Kidney glomerular epithelial cell (primary cell): ENCODE results near the gene CCDC40.

Experiments used
- DNase-seq: peaks from one replicate; lab custom pipeline; 2025; lab: John Stamatoyannopoulos, UW

The CCDC40 gene

DNA sequence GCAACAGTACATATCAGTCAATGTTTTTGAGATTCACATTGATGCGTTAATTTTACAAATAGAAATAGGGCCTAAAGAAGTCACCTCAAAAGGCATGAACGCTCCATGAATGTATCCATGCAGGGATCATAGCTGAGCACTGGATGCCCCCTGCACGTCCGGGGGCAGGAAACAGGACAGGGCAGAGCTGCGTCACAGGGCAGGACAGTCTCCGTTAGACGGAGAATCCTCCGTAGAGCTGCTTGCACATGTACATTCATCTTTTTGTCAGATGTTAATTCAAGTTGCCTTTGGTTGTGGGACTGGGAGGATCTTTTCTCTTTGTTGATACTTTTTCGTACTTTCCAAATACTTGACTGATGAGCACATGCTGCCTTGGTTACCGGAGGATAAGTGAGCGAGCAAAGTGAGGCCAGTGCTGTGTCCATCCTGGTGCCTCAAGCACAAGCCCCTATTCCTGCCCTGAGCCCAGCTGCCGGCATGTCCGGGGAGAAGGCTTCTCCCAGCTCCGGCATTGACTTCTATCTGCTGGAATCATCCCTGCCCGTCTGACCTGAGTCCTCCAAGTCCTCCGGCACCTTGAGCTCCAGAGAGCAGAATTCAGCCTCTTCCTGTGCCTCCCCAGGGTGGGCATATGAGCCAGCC lies 80.0 kb downstream of the CCDC40 start:
- DNase-seq: no peak

DNA sequence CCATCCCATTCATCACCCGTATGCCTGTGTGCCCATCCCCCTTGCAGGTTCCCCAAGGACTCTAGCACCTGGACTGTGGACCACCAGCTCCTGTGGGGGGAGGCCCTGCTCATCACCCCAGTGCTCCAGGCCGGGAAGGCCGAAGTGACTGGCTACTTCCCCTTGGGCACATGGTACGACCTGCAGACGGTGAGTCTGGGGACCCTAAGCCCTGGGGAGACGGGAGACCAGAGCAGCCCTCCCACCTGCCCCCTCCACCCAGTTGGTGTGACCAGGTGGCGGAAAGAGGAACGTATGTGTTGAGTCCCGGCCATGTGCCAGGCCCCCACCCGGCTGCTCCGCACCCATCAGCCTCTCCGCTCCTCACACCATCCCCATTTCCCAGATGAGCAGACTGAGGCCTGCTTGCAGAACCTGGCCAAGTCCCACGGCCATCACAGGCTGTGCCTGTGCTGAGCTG lies 80.5 kb downstream of the CCDC40 start:
- no peak for DNase-seq

DNA sequence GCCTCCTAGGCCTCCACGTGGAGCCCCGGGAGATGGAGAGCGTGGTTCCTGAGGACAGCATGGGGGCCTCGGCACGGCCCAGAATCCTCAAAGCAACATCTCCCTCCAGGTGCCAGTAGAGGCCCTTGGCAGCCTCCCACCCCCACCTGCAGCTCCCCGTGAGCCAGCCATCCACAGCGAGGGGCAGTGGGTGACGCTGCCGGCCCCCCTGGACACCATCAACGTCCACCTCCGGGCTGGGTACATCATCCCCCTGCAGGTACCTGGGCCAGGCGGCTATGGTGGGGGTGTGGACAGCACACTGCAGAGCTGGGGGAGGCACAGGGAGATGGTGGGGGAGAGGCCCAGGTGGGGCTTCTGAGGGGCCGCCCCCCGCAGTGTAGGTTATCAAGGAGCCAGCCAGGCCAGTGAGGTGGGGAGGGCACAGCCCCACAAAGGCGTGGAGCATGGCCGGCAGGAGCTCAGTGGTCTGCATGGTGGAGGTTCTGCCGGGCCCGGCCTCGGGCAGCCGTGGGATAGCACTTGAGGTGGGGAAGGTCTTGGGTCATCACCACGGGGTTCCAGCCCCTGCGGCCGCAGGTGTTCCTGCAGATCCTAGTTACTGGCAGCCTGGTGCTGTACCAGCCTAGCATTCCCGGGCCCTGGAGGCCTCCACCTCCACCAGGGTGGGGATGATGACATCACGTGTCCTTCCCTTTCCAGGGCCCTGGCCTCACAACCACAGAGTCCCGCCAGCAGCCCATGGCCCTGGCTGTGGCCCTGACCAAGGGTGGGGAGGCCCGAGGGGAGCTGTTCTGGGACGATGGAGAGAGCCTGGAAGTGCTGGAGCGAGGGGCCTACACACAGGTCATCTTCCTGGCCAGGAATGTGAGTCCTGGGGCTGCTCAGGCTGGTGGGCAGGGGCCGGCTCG lies 81.3 kb downstream of the CCDC40 start:
- no peak for DNase-seq

DNA sequence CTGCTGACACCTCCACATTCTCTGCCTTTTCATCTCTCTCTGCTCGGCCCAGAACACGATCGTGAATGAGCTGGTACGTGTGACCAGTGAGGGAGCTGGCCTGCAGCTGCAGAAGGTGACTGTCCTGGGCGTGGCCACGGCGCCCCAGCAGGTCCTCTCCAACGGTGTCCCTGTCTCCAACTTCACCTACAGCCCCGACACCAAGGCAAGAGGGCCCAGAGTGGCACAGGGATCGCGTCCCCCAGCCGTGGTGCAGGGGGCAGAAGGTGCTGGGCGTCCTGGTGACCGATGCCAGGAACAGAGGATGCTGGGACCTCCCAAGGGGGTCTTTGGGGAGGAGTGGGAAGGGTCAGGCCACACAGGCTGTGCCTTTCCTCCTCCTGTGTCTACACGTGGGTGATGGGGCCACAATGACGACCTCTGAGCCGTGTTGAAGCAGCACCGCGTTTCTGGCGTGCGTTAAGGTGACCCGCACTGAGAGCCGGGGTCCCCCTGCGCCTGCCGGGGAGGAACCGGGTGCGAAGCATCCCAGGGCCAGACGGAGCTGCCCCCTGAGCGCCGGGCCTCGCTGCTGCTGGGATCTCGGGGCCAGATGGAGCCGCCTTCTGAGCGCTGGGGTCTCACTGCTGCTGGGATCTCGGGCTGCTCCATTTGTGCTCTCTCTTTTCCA lies 82.3 kb downstream of the CCDC40 start:
- no peak for DNase-seq

DNA sequence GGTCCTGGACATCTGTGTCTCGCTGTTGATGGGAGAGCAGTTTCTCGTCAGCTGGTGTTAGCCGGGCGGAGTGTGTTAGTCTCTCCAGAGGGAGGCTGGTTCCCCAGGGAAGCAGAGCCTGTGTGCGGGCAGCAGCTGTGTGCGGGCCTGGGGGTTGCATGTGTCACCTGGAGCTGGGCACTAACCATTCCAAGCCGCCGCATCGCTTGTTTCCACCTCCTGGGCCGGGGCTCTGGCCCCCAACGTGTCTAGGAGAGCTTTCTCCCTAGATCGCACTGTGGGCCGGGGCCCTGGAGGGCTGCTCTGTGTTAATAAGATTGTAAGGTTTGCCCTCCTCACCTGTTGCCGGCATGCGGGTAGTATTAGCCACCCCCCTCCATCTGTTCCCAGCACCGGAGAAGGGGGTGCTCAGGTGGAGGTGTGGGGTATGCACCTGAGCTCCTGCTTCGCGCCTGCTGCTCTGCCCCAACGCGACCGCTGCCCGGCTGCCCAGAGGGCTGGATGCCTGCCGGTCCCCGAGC lies 82.9 kb downstream of the CCDC40 start:
- DNase-seq: no peak

DNA sequence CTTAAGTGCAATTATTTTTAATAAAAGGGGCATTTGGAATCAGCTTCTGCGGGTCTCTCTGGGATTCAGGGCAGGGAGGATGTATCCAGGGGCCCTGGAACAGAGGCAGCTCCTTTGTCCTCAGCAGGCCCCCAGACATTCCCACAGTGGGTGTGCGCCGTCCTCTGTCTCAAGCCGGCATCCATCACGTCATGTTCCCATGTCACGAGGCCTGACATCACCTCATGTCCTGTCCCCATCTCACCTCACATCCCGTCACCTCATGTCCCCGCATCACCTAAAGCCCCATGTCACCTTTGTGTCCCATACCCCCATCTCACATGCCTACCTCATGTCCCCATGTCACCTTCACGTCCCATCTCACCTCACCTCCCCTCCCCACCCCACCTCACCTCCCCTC lies 83.4 kb downstream of the CCDC40 start:
- DNase-seq: no peak

DNA sequence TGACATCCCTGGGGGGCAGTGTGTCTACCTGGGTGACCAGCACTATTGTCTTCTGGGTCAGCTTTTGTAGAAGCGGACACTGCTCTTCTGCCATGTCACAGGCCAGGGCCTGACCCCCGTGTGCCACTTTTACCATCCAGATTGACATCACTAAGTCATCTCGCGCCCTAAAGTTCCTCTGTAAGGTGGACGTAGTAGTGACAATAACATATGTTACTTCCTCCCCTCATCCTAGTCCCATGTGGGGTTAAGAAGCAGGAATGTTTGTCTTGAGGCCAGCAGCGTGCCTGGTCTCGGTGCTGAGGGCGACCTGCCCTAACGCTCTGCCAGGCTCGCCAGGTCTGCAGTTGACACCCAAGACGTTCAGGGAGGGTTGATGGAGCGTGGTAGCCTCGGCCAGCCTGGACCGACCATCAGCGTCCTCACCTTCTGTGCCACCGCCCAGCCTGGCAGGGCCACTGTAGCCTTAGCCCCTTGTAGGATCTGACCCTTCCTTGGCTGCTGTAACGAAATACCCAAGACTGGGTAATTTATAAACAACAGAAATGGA lies 85.7 kb downstream of the CCDC40 start:
- DNase-seq: no peak

GRCh38 chr17:80122926-80123505 lies 86.6 kb downstream of the CCDC40 start:
- DNase-seq: no peak

DNA sequence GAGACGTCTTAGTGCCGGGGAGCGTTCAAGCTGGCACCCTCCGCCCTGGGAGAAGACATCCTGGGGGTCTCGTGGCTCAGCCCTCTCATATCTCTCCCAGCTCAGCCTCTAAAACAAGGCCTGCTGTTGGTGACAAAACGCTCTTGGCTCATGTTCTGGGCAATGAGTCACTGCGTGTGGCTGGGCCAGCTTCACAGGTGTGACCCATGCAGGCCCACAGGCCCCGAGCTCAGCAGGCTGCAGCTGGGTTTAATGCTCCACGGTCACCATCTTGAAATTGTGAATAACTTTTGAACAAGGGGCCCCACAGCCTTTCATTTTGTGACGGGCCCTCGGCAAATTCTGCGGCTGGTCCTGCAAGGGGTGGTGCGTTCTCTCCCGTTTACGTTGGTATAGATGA lies 87.3 kb downstream of the CCDC40 start:
- no peak for DNase-seq

DNA sequence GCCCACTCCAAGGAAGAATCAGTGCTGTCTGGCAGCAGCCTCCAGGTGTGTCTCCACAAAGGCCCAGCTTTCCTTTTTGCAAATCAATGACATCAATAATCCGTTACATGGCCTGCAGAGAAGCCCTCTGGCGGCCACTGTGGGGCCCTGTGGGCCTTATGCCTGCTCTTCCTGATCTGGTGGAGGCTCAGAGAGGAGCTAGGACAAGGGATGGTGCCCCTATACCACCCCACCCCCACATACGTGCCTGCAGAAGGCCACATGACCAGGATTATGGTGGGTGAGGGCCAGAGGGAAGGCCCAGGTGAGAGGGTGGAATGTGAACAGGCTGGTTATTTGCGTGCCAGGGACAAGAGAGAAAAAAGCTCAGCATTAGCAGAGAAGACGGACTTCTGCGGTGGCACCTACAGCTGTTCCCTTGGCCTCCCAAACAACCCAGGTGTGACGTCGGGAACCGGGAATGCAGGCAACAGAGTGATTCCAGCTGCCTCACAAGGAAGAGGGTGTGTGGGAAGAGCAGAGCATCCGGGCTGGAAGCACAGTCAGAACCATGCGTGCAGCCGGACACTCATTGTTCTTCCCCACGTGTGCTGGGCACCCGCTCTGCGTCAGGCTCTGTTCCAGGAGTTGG lies 88.0 kb downstream of the CCDC40 start:
- DNase-seq: no peak

DNA sequence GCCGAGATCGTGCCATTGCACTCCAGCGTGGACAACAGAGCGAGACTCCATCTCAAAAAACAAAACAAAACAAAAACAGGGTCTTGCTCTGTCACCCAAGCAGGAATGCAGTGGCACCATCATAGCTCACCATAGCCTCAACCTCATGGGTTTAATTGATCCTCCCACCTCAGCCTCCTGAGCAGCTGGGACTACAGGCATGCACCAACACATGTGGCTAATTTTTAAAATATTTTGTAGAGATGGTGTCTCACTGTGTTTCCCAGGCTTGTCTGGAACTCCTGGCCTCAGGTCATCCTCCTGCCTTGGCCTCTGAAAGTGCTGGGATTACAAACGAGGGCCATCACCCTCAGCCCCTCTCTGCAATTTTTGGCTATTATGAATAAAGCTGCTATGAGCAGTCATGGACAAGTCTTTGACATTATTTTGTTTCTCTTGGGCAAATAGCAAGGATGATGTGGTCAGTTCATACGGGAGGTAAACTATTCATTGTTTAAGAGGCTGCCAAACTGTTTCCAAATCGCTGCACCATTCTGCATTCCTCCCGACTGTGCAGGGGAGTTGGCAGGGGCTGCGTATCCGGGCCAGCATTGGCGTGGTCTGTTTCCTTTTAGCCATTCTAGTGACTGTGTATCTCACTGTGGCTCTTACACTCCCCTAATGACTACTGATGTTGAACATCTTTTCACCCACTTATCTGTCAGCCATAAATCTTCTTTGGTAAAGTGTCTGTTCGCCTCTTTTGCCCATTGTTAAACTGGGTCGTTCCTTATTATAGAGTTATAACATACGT lies 89.4 kb downstream of the CCDC40 start:
- DNase-seq: peak; percentile 45

DNA sequence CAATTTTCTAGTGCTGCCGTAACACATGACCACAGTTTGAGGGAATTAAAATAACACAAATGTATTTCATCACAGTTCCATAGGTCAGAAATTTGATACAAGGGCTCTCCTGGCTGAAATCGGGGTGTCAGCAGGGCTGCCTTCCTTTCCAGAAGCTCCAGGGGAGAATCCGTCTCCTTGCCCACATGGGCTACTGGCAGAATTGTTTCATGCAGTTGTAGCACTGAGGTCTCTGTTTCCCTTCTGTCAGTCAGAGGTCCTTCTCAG lies 89.9 kb downstream of the CCDC40 start:
- DNase-seq: no peak

- DNase-seq: no peak
Measured at GRCh38 chr17:80129006-80129565, 92.6 kb downstream of the CCDC40 start.

- DNase-seq: no peak
Measured at GRCh38 chr17:80130992-80131391, 94.5 kb downstream of the CCDC40 start.

GRCh38 chr17:80132906-80133625 lies 96.6 kb downstream of the CCDC40 start:
- DNase-seq: no peak

DNA sequence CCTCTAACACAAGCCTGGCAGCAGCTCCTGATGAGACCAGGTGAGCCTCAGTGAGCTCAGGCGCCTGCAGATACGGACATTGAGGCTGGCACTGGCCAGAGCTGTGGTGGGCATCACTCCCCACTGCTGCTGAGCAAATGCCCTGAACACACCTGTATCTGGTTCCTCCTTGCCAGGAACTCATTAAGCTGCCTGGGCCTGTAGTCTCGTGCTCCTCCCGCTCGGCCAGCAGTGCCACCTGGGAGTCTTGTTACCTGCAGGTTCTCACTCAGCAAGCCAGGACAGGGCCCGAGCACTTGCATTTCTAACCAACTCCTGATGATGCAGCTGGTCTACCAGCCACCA lies 97.2 kb downstream of the CCDC40 start:
- no peak for DNase-seq

DNA sequence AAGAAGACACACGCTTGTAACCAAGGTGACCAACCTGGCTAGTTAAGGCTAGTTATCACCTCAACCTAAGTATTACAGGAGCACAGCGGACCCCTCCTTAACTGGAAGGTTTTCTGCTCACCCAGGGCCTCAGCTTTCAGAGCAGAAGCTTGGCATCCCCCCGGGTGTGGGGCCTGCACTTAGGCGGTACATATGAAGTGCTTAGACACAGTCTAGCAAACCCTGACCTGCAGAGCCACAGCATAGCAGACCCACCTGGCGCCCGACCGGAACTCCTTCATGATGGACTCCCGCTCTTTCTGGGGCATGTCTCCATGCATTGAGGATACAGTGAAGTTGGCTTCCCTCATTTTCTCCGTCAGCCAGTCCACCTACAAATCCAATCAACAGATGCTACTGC lies 100.7 kb downstream of the CCDC40 start:
- no peak for DNase-seq

GRCh38 chr17:80138856-80139426 lies 102.5 kb downstream of the CCDC40 start:
- DNase-seq: no peak

DNA sequence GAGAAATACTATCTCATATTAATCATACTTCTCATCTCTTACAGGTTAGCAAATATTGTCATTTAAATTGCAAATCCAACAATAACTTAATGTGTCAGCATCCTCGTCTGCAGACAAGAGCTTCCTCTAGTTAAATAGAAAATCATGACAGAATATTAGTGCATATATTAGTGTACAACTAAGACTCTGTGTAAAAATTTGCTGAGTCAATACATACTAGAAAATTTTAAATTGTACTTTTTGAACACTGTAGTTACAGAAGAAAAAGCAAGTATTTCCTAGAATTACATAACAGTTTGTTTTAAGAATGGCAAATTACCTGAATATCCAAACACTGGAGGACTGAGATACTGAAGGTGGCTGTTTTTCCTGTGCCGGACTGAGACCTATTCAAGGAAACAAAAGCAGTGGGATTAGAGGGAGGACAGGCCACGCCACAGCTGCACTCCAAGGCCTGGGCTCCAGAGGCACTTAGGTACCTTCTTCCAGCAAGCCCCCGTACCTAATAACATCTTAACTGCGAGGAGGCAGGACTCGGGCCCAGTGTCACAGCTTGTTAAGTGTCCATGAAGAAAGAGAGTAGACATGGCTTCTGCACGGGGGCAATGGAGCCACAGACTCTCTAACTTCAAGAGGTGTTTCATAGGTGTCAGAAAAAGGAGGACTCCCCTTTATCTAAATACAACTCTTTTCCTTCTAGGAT lies 105.2 kb downstream of the CCDC40 start:
- DNase-seq: no peak
